HG02759 (cell line): ENCODE data around the gene GEMIN5.

Experiments
- ATAC-seq: cut with Tn5 transposase; IDR thresholded peaks from one replicate; pipeline ENCODE4 v1.9.1; 2021; ENCODE audit warnings: mild to moderate bottlenecking, moderate library complexity; ENCODE audit not compliant: unreplicated experiment

GEMIN5 gene

DNA sequence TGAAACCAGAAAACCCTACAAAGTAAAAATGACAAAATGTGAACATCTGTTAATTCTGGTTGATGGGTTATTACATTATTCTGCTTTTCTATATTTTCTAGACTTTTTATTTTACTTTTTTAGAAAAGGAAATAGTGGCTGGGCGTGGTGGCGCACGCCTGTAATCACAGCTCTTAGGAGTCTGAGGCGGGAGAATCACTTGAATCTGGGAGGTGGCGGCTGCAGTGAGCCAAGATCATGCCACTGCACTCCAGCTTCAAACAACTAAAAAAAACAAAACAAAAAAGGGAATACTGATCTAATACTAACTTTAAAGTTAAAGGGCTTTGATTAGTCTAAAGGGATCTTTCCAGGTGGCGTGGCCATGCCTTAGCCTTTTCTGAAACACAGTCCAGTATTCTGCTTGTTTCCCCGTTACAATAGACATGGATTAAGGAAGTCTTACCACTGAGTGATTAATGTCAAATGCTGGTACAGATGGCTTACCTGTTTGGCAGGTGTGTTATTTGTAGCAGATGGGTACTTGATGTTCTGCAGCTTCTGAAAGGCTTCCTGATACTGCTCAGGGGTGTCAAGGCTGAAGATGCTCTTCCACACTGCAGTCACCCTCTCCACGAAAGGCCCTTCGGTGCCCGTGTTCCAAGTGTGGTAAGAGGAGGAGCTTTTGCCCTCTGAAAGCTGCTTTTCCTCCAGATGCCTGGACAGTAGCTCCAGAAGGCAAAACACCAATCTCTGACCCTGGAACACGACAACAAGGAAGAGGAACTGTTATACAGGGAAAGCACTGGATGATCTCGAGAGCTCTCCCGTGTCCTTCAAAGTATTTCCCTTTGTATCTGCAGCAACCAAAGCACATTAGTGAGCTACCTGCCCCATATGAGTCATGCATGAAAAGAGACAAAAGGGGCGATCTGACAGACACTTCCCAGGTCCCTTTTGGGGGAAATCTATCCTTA is 42.1 kb downstream of the GEMIN5 start:
- no peak for ATAC-seq

GRCh38 chr5:154893381-154893780 is 44.6 kb downstream of the GEMIN5 start:
- ATAC-seq, result no peak

DNA sequence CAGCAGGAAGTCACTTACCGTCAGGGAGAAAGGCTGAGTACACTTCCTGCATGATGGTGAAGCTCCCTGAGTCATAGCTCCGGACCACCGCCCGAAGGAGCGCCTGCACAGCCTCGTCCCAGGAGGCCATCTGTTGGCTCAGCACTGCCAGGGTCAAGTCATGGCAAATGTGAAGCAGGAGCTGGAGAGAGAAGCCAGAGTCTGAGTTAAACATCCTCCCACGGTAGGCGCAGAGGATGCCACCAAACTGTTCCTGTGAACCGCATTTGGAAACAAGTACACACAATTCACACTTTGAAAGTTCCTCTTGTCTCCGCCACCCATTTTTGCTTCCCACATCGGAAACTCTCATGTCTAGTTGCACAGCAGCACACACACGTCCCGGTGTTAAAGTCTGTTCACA is 45.6 kb downstream of the GEMIN5 start:
- ATAC-seq, result no peak

GRCh38 chr5:154885439-154885838 is 52.6 kb downstream of the GEMIN5 start:
- ATAC-seq, result no peak

DNA sequence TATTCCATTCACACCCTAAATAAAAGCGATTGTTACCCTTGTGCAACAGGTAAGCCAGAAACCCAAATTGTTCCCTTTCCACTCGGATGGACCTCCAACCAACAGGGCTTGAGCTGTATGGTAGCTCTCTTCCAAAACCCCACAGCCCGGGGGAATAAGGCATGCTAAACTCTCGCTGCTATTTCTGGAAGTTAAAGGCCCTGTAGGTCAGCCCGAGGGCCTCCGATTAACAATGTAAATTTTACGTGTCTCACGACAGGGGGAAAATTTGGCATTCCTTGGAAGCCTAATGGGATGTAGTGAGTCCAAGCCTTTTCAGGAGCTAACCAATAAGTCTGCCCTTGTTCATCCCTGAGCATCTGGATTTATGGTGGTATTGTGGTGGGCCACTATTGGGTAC is 53.6 kb downstream of the GEMIN5 start:
- ATAC-seq, result no peak

DNA sequence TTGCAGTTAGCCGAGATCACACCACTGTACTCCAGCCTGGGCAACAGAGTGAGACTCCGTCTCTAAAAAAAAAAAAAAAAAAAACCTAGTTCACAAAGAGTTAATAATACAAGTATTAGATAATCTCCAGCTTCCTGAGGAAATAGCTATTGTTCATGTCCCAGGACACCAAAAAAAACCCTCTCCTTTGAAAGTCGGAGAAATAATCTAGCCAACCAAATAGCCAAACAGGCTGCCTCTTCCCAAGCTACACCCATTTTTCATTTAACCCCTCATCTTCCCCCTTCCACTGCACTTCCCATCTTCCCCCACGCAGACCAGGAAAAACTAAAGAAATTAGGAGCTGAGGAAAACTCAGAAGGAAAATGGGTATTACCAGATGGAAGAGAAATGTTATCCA is 56.0 kb downstream of the GEMIN5 start:
- no peak for ATAC-seq

DNA sequence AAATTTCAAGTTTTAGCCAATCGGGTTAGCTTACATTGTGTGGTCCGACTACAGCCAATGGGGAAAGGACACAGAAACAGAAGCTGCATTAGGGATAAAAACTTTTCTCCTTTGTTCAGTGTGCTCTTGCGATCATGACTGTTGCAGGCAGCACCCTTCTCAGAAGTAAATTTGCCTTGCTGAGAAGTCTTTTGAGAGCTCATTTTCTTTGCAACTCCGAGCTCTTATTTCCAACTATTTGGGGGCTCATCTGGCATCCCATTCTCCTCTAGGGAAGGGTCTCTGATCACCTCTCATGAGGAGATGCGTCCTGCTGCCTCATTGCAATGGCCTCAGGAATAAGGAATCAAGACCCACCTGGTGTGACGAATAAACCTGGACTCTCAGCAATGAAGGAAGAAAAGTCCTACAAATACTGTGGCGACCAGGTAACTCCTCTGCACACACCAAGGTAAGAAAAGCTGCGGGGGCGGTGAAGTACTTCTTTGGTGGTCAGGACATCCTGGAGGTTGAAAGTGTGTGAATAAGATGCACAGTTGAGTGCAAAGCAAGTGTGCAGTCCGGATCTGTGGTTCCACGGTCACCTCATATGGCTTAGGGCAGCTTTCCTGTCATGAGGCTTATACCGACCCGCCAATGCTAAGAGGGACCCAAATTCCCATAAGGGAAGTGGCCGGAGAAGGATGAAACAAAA is 59.2 kb downstream of the GEMIN5 start:
- ATAC-seq, result no peak

- no peak for ATAC-seq
These were observed 64.2 kb downstream of the GEMIN5 start for GRCh38 chr5:154873791-154874331.

DNA sequence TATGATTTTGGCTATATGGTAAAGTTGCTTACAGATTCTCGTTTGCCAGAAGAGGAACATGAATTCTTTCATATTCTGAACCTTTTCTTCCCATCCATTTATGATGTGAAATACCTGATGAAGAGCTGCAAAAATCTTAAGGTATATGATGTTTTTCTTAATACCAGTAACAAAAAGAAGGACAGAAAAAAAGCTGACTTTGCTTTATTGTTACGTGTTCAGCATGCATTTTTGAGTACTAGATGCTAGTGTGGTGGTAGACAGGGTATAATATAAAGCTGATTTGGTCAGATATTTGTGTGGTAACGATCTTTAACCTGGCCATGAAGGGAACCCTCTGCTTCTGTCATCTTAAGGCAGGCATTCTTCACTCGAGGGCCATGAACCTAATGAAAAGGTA is 66.3 kb downstream of the GEMIN5 start:
- ATAC-seq, result no peak

GRCh38 chr5:154868702-154869101 is 69.3 kb downstream of the GEMIN5 start:
- no peak for ATAC-seq

- ATAC-seq, result no peak
These were observed 71.2 kb downstream of the GEMIN5 start for GRCh38 chr5:154866841-154867240.

DNA sequence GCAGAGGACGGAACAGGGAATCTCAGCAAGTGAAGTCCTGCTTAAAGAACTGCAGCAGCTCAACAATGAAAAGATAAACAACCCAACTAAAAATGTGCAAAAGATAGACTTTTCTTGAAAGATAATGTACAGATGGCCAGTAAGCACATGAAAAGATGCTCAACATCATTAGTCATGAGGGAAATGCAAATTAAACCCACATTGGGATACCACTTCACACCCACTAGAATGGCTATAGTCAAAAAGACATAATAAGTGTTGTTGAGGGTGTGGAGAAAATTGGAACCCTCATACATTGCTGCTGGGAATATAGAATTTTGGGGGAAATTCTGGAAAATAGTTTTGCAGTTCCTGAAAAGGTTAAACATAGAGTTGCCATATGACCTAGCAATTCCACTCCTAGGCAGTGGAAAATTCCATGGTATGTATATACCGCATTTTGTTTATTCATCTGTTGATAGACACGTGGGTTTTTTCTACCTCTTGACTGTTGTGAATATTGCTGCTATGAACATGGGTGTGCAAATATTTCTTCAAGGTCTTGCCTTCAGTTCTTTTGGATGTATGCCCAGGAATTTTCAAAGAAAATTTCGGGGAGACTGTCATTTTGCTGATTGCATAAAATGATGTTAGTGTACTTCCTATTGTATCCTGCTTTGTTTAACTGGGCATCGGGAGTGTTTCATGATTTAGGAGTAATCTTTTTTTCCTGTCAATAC is 72.4 kb downstream of the GEMIN5 start:
- no peak for ATAC-seq

DNA sequence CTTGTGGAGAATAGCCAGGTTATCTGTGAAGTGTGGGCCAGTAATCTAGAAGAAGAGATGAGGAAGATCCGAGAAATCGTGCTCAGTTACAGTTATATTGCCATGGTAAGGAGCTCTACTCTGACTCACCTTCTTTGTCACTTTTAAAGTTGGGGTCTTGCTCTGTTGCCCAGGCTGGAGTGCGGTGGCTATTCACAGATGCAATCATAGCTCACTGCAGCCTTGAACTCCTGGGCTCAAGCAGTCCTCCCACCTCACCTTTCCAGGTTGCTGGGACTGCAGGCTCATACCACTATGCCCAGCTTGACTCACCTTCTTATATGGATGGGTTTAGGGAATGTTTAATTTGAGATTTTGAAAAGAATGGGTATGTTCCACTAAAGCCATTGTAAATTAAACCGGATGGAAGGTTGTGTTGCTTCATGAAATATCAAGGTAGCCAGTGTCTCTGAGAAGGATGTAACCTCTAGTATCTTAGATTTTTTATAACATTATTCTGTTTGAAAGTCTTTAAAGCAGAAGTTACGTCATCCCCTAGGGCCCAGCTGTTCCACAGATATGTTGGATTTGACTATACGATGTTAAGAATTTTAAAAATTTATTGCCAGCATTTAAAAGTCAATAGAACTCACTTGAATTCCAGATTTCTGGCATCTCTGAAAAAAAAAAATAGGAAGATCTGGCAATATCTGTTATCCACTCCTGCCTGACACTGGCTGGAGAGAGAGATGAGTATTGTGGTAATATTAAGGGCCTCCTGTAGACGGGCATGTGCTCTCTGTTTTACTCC is 74.5 kb downstream of the GEMIN5 start:
- ATAC-seq, result no peak

- no peak for ATAC-seq
These were observed 75.2 kb downstream of the GEMIN5 start for GRCh38 chr5:154862766-154863165.

GRCh38 chr5:154861946-154862345 is 76.1 kb downstream of the GEMIN5 start:
- ATAC-seq, result no peak

- no peak for ATAC-seq
These were observed 77.2 kb downstream of the GEMIN5 start for GRCh38 chr5:154860765-154861164.

DNA sequence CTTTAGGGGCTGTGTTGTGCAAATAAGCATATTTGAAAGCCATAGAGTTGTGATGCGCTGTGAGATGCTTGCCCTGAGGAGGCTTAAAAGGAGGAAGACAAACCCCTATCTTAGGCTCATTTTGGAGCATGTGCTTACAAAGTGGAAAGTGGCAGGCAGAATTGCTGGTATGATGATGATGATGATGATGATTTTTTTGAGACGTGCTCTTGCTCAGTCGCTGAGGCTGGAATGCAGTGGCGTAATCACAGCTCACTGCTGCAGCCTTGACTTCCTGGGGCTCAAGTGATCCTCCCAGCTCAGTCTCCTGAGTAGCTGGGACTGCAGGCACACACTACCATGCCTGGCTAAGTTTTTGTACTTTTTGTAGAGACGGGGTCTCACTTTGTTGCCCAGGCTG is 77.9 kb downstream of the GEMIN5 start:
- no peak for ATAC-seq

GRCh38 chr5:154858972-154859871 is 78.8 kb downstream of the GEMIN5 start:
- ATAC-seq, result no peak

DNA sequence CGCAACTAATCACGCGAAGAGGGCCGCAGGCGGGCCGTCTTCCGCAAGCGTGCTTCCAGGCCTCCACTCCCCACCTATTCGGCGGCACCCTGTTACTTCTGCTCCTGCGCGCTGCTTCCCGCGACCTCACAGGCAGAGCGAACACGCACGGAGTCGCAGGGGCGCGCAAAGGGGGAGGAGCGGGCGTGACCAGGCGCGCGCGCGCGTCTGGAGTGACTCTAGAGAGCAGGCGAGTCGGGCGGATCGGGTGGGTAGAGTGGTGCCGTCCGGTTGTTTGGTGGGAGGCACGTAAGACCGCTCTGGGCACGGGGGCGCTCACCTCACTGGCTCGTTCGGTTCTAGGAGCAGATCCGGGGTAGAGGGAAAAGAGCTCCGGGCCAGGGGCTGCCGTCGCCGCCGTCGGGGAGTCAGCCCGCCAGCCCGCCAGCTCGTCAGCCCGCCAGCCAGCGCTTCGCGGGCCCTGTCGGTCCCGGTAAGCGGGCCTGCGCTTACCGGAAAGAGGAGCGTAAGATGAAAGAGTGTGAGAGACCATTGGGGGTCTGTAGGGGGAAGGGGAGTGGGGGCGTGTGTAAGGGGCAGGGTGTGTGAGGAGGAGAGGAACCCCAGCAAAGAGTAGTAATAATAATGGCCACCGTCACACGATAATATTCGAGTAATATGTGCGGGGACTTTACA is 79.6 kb downstream of the GEMIN5 start, which contains the start of gene CNOT8:
Gene CNOT8, plus strand, starts transcription at position 331 of the 675 bp plus-strand sequence. CDS start 4,652 bp downstream, outside the sequence.
- peak; percentile 80 for ATAC-seq
